Fibroblast of the aortic adventitia (primary cell): ENCODE results near the gene EIF3M. TPM values are rescaled to one million over a fixed set of nuclear protein-coding genes. Genes with fewer than 3 reads are reported as not detected.

Experiments
- DNase-seq: peaks from one replicate; pipeline ENCODE4 v3.0.0-alpha.2; 2010; ENCODE audit warnings: low read depth
- H3K4me3 ChIP-seq: 2 replicates; pipeline ENCODE4 v1.5.1; 2011; ENCODE audit warnings: low read depth, mild to moderate bottlenecking, control low read depth, low read length, moderate library complexity
- CTCF ChIP-seq: IDR thresholded peaks from 2 replicates; pipeline ENCODE4 v1.5.1; 2011; ENCODE audit warnings: mild to moderate bottlenecking, low read length, control low read depth, inconsistent platforms; ENCODE audit not compliant: insufficient read depth
- total RNA-seq: library from RNA; depleted of rRNA; stranded (reverse); fragments of >200 nt; gene quantifications from 2 replicates; pipeline ENCODE4 v1.2.3, GENCODE V29; 2012; ENCODE audit warnings: low replicate concordance

EIF3M gene
- total RNA-seq, 1 donor = 575 TPM

GRCh38 chr11:32641361-32641760 lies 57.7 kb downstream of the EIF3M start:
- DNase-seq = no peak
- TF ChIP-seq CTCF = no peak
- H3K4me3 ChIP-seq = no peak overlapping the region

GRCh38 chr11:32643526-32643925 lies 59.9 kb downstream of the EIF3M start:
- H3K4me3 ChIP-seq = no peak overlapping the region
- TF ChIP-seq CTCF = no peak
- peak; percentile 22 for DNase-seq

Other genes starting within 250 kb of the EIF3M start
- gene WT1, start 148.3 kb upstream of the EIF3M start, total RNA-seq = 0.27 and 46.6 TPM in 2 replicates
- not detected in 2 replicates for gene CCDC73, start 210.8 kb downstream of the EIF3M start, total RNA-seq
- 0.36 and 0.49 TPM in 2 replicates for gene PRRG4, start 246.1 kb downstream of the EIF3M start, total RNA-seq